Uterus (tissue), 2 donors: ENCODE results near the gene CALY.

Experiments
- CTCF ChIP-seq, 4 experiments: fragments of 200-600 bp in 2 of 4; fragments of 450-650 bp in 2 of 4; sonication (generic) in 2 of 4; IDR thresholded peaks; one replicate each; pipeline ENCODE4 v1.5.1; 2016 to 2019; ENCODE audit warnings: antibody characterized with exemption in 4 of 4, mild to moderate bottlenecking in 2 of 4, moderate library complexity in 1 of 4
- POLR2A ChIP-seq, 2 donors: fragments of 450-650 bp; IDR thresholded peaks; one replicate each; pipeline ENCODE4 v1.6.1; 2016; ENCODE audit warnings: antibody characterized with exemption in 2 of 2, mild to moderate bottlenecking in 1 of 2, moderate library complexity in 1 of 2

GRCh38 chr10:133306941-133307379 lies 29.7 kb downstream of the CALY start:
- TF ChIP-seq CTCF (IDR thresholded peaks at IDR 0.05) (no peak), POLR2A (IDR thresholded peaks at IDR 0.05) (no peak)
